Glutamatergic neuron (in vitro differentiated cells): ENCODE measurements around the gene HACD2. TPM values are rescaled to one million over a fixed set of nuclear protein-coding genes. Genes with fewer than 3 reads are reported as not detected.

Experiments
- DNase-seq: peaks from one replicate; pipeline ENCODE4 v3.0.0; 2022
- H3K27ac Mint-ChIP-seq: one replicate; pipeline ENCODE4 v1.8.0; 2020; ENCODE audit warnings: mild to moderate bottlenecking, mixed read lengths, inconsistent platforms; ENCODE audit not compliant: unreplicated experiment
- H3K27me3 Mint-ChIP-seq: one replicate; pipeline ENCODE4 v1.8.0; 2020; ENCODE audit warnings: mild to moderate bottlenecking, moderate library complexity, mixed read lengths, inconsistent platforms; ENCODE audit not compliant: unreplicated experiment
- H3K36me3 Mint-ChIP-seq: one replicate; pipeline ENCODE4 v1.8.0; 2020; ENCODE audit warnings: mild to moderate bottlenecking, mixed read lengths, inconsistent platforms; ENCODE audit not compliant: unreplicated experiment
- H3K4me1 Mint-ChIP-seq: one replicate; pipeline ENCODE4 v1.8.0; 2020; ENCODE audit warnings: mild to moderate bottlenecking, low read depth, mixed read lengths, inconsistent platforms; ENCODE audit not compliant: unreplicated experiment
- H3K4me3 Mint-ChIP-seq: one replicate; pipeline ENCODE4 v1.8.0; 2020; ENCODE audit warnings: mild to moderate bottlenecking, mixed read lengths, inconsistent platforms; ENCODE audit not compliant: unreplicated experiment
- H3K9me3 Mint-ChIP-seq: one replicate; pipeline ENCODE4 v1.8.0; 2020; ENCODE audit warnings: mild to moderate bottlenecking, moderate library complexity, mixed read lengths, inconsistent platforms; ENCODE audit not compliant: unreplicated experiment
- CTCF ChIP-seq: fragments of 200-600 bp; sonication (generic); IDR thresholded peaks from one replicate; pipeline ENCODE4 v1.5.0; 2021; ENCODE audit not compliant: partially characterized antibody, unreplicated experiment
- total RNA-seq: library from RNA; stranded (reverse); fragmentation: NEBNext Ultra II Directional; extraction: Animal tissue kit (Norgen Biotek cat#: 25700); gene quantifications from one replicate; pipeline ENCODE4 v1.2.1, GENCODE V29; 2021; ENCODE audit not compliant: unreplicated experiment

Gene HACD2
- total RNA-seq, 1 donor from 2014 or later: 6.9 TPM

DNA sequence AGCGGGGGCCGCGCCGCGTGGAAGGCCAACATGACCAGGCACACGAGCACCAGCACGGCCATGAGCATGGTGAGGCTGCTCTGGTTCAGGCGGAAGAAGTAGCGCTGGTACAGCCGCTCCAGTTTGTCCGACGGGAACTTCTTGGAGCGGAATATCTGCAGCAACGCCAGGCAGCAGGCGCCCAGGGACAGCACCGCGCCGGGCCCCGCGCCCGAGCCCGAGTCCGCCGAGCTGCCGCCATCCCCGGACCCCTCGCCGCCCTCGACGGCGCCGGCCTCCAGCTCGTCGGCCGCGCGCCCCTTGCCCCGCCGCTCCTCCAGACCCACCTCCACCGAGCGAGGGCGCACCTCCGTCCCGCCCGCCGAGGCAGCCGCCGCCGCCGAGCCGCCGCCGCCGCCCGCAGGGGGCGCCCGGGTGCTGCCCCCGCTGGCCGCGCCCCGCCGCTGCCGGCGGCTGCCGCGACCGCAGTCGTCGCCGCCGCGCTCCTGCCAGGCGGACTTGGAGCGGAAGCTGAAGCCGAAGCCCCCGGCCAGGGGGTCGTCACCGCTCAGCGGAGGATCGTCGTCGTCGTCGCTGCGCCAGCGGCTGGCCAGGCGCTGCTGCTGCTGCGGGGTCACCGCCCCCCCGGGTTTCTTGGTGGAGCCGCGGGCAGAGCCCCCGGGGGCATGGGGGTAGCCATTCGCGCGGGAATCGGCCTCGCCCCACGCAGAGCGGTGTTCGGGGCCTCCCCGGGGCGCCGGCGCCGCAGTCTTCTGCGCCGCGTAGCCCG, 136.9 kb downstream of the HACD2 start:
- no peak for TF ChIP-seq CTCF

GRCh38 chr3:123447416-123447748, 137.5 kb downstream of the HACD2 start:
- H3K4me3 Mint-ChIP-seq: no peak overlapping the region
- TF ChIP-seq CTCF: no peak
- H3K9me3 Mint-ChIP-seq: peaks cover 6% of the 10 kb centered on the region
- no peak for DNase-seq
- H3K27me3 Mint-ChIP-seq: peaks cover 29% of the 10 kb centered on the region
- H3K27ac Mint-ChIP-seq: no peak overlapping the region
- peaks cover 5% of the 10 kb centered on the region for H3K4me1 Mint-ChIP-seq
- peaks cover 5% of the 10 kb centered on the region for H3K36me3 Mint-ChIP-seq

More for the DNA sequence above, 136.9 kb downstream of the HACD2 start:
- Mint-ChIP-seq H3K27me3 (peaks cover 29% of the 10 kb centered on the region), H3K4me3 (no peak overlapping the region), H3K27ac (no peak overlapping the region), H3K36me3 (peaks cover 5% of the 10 kb centered on the region), H3K4me1 (peaks cover 5% of the 10 kb centered on the region), H3K9me3 (peaks cover 7% of the 10 kb centered on the region)
- peak; percentile 63 for DNase-seq

- Mint-ChIP-seq H3K4me3 (peak overlapping the region; percentile 72), H3K27me3 (peaks cover 30% of the 10 kb centered on the region), H3K9me3 (peaks cover 5% of the 10 kb centered on the region), H3K36me3 (peaks cover 5% of the 10 kb centered on the region), H3K4me1 (peaks cover 5% of the 10 kb centered on the region), H3K27ac (no peak overlapping the region)
- TF ChIP-seq CTCF: no peak
- DNase-seq: no peak
Measured at GRCh38 chr3:123446610-123447109, 138.2 kb downstream of the HACD2 start.

DNA sequence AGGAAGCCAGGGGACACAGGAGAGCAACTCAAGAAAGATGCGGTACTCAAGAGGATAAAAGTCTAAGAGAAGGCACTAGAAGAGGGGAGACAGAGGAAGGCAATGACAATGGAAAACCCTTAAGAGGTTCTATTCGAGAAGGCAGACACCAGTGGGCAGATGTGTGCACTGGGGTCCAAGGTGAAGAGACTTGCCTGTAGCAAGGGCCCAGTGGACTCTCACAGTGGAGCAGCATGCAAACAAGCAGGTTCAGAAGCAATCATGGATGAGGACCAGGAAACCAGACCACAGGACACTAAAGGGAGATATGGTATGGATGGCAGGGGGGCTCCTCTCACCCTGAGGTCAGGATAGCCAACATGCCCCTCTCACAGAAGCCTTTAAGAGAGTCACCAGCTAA, 138.6 kb downstream of the HACD2 start:
- Mint-ChIP-seq H3K4me1 (peaks cover 5% of the 10 kb centered on the region), H3K4me3 (no peak overlapping the region), H3K9me3 (peaks cover 5% of the 10 kb centered on the region), H3K27ac (no peak overlapping the region), H3K36me3 (peaks cover 5% of the 10 kb centered on the region), H3K27me3 (peaks cover 31% of the 10 kb centered on the region)
- no peak for TF ChIP-seq CTCF
- no peak for DNase-seq

GRCh38 chr3:123445702-123446101, 139.2 kb downstream of the HACD2 start:
- Mint-ChIP-seq H3K9me3 (peaks cover 5% of the 10 kb centered on the region), H3K27me3 (peaks cover 32% of the 10 kb centered on the region), H3K4me3 (no peak overlapping the region)

More at GRCh38 chr3:123445702-123446101, 139.2 kb downstream of the HACD2 start:
- Mint-ChIP-seq H3K4me1 (peaks cover 5% of the 10 kb centered on the region), H3K27ac (no peak overlapping the region), H3K36me3 (peaks cover 5% of the 10 kb centered on the region)
- no peak for DNase-seq
- no peak for TF ChIP-seq CTCF
